Measurements from ENCODE around the gene PDE9A.

The PDE9A gene

GRCh38 chr21:42770717-42771502 is 117.5 kb downstream of the PDE9A start:
- DNase-seq (ENCODE audit: low read depth in 3 of 3): no peak

GRCh38 chr21:42771503-42771805 is 118.0 kb downstream of the PDE9A start:
- no peak for DNase-seq (ENCODE audit: low read depth in 3 of 3)

GRCh38 chr21:42775123-42775522 is 121.7 kb downstream of the PDE9A start:
- no peak for DNase-seq (ENCODE audit: low read depth in 3 of 3)

GRCh38 chr21:42775891-42776290 is 122.5 kb downstream of the PDE9A start:
- no peak for DNase-seq (ENCODE audit: low read depth in 3 of 3)

- no peak for DNase-seq (ENCODE audit: low read depth in 3 of 3)
These were observed 123.8 kb downstream of the PDE9A start for GRCh38 chr21:42777064-42777756.

GRCh38 chr21:42777757-42778344 is 124.4 kb downstream of the PDE9A start:
- no peak for DNase-seq (ENCODE audit: low read depth in 3 of 3)

- no peak for DNase-seq (ENCODE audit: low read depth in 3 of 3)
These were observed 126.0 kb downstream of the PDE9A start for GRCh38 chr21:42779431-42779861.

- DNase-seq (ENCODE audit: low read depth in 3 of 3): no peak
These were observed 127.2 kb downstream of the PDE9A start for GRCh38 chr21:42780617-42781016.

- DNase-seq (ENCODE audit: low read depth in 3 of 3): no peak
These were observed 127.9 kb downstream of the PDE9A start for GRCh38 chr21:42781150-42781970.

- DNase-seq (ENCODE audit: low read depth in 3 of 3): no peak
These were observed 128.7 kb downstream of the PDE9A start for GRCh38 chr21:42781971-42782722.

GRCh38 chr21:42782723-42783242 is 129.4 kb downstream of the PDE9A start:
- no peak for DNase-seq (ENCODE audit: low read depth in 3 of 3)

- no peak for DNase-seq (ENCODE audit: low read depth in 3 of 3)
These were observed 130.9 kb downstream of the PDE9A start for GRCh38 chr21:42784276-42784675.

GRCh38 chr21:42784896-42785451 is 131.6 kb downstream of the PDE9A start:
- no peak for DNase-seq (ENCODE audit: low read depth in 3 of 3)

GRCh38 chr21:42785666-42786427 is 132.4 kb downstream of the PDE9A start:
- DNase-seq (ENCODE audit: low read depth in 3 of 3): no peak

- no peak for DNase-seq (ENCODE audit: low read depth in 3 of 3)
These were observed 133.5 kb downstream of the PDE9A start for GRCh38 chr21:42786884-42787283.

GRCh38 chr21:42787613-42788012 is 134.2 kb downstream of the PDE9A start:
- no peak for DNase-seq (ENCODE audit: low read depth in 3 of 3)

- DNase-seq (ENCODE audit: low read depth in 3 of 3): no peak
These were observed 137.2 kb downstream of the PDE9A start for GRCh38 chr21:42790520-42791065.

- DNase-seq (ENCODE audit: low read depth in 3 of 3): no peak
These were observed 140.4 kb downstream of the PDE9A start for GRCh38 chr21:42793774-42794173.

- DNase-seq (ENCODE audit: low read depth in 3 of 3): no peak
These were observed 141.1 kb downstream of the PDE9A start for GRCh38 chr21:42794551-42794950.
